Stimulated activated CD8-positive, alpha-beta memory T cell treated with anti-CD3 and anti-CD28 coated beads, Interleukin-15, amount 100 ng/mL, for 24 hours (primary cell): Measurements from ENCODE around the gene WASHC4.

ENCODE experiments used
- DNase-seq: peaks from one replicate; pipeline ENCODE4 v3.0.0-alpha.2; 2020; ENCODE audit warnings: low read depth

WASHC4 gene

GRCh38 chr12:105206686-105207374, 99.3 kb downstream of the WASHC4 start:
- no peak for DNase-seq

GRCh38 chr12:105209091-105209490, 101.6 kb downstream of the WASHC4 start:
- no peak for DNase-seq

- no peak for DNase-seq
Measured at GRCh38 chr12:105212438-105212837, 104.9 kb downstream of the WASHC4 start.

- no peak for DNase-seq
Measured at GRCh38 chr12:105214148-105214547, 106.6 kb downstream of the WASHC4 start.

- no peak for DNase-seq
Measured at GRCh38 chr12:105214670-105215375, 107.3 kb downstream of the WASHC4 start.

GRCh38 chr12:105218434-105218833, 110.9 kb downstream of the WASHC4 start:
- DNase-seq: no peak
